ENCODE data around the gene DHX30.
"Not testable (repeated sequence)": the region's sequence is repeated elsewhere in the genome, so short reads cannot be mapped to it uniquely, and the experiment has no call there.

The DHX30 gene

DNA sequence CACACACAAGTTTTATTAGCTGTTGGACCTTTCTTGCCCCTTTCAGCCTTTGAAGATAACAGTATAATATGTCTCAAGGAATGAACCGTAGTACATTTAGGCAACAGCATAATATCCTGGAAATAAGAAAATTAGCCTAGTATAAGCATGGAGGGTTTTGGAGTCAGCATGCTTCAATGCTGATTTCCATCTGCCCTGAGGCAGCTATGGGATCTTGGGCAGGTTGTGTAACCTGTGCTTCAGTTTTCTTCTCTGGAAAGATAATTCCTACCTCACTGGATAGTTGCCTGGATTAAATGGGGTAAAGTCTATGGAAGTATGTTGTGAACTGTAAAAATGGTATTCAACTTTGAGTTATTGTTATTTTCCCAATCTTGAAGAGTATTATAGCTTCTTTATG, 1.6 kb downstream of the DHX30 start:
- DNase-seq: no peak

DNA sequence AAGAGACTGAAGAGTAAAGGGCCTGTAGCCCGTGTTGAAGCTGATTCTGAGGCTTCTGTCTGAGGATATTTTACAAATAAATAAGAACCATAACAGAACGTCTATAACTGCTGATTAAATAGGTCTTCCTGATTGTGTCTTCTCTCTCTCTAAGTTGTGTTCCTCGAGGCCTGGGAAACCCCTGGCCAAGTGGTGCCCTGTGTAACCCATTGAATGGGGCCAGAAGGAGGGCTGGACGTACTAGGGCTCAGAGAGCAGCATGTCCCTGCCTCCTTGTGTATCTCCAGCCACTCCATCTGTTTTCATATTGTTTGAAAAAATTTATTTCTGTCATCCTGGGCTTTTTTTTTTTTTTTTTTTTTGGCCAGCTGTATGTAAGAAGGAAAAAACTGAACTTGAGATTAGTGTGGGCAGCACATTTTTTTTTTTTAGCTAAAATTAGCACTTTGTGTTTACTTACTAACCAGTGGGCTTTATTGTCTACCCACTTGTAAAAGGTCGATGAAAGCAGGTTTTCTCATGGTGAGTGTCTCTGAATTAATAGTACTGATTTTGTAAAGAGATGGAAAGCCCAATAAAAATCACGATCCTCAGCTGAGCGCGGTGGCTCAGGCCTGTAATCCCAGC, 10.7 kb downstream of the DHX30 start:
- DNase-seq: no peak

DNA sequence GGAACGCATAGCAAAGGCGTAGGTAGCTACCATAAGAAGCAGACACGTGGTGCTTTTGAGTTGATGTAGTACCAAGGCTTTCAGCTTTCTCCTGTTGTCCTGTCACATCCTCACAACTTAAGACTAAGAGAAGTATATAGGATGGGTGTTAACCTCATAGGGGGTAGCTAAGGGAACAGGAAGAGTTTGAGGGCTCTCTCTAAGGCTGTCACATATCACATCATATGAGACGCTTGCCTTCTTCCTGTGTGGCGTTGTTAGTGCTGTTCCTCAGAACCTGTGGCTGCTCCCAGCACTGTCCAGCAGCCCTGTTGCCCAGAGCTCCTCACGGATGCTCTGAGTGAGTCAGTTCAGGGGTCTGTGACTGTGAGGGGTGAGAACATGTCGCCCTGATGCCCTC, 14.7 kb downstream of the DHX30 start:
- no peak for DNase-seq

DNA sequence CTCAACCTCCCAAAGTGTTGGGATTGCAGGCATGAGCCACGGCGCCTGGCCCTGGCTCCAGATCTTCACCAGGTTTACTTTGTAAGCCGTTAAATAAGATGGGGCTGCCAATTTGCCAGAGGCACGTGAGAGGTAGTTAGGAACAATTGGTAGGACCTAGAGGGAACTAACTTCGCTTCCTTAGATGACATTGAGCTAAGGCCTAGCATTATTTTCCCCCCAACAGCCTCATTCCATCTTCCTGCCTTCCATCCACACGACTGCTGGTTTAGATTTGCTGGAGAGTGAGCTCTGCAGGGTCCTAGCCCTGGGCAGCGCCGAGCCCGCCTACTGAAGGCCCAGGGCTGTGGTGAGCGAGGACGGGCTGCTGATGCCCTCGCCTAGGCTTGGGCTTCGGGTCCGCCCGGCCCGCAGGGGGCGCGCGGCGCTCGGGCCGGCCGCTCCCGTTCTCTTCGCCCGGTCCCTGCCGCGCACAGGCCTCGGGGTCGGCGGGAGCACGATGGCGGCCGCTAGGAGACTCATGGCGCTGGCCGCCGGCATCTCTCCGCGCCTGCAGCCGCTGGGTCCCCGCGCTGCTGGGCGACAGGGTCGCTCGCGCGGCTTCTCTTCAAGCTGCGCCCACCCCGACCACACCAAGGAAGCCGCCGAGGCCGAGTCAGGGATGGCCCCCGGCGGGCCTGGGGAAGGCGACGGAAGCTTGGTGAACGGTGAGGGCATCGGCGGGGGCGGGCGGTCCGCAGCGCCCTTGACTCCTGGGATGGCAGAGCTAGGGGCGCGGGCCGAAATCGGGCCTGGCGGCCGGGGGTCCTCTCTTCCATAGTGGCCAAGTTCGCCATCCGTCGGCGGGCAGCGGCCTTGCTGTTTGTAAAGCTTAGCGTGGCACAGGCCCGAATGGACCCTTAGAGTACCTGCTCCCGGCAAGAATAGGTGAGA, 21.9 kb downstream of the DHX30 start:
- DNase-seq: no peak

DNA sequence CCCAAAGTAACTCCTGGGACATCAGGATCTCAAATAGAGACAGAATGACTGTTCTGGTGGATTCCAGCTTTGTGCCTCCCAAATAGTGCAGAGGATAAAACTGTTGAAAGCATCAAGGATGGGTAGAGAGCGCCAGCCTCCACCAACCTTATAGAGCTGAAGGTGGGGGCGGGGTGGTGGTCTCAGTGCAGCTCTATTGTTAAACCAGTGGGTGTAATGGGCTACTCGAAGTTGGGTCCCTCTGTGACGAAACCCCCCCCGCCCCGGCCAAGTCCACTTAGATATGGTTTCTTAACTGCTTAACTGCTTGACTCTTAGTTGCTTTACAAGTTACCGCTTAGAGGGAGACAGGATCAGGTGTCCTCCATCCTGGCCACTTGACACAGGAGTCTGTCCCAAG, 22.7 kb downstream of the DHX30 start:
- DNase-seq: peak; percentile 13

DNA sequence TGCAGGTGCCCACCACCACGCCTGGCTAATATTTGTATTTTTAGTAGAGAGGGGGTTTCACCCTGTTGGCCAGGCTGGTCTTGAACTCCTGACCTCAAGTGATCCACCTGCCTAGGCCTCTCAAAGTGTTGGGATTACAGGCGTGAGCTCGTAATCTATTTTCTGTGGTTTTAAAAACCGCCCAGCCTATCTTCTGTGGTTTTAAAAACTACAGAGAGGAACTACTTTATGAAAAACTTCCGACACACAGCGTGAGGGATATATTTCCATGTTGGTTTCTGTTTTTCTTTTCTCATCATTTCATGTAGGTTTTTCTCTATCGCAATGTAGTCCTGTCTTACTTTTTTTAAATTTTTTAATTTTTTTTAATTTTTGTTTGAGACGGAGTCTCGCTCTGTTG, 26.5 kb downstream of the DHX30 start:
- DNase-seq: not testable (repeated sequence)

DNA sequence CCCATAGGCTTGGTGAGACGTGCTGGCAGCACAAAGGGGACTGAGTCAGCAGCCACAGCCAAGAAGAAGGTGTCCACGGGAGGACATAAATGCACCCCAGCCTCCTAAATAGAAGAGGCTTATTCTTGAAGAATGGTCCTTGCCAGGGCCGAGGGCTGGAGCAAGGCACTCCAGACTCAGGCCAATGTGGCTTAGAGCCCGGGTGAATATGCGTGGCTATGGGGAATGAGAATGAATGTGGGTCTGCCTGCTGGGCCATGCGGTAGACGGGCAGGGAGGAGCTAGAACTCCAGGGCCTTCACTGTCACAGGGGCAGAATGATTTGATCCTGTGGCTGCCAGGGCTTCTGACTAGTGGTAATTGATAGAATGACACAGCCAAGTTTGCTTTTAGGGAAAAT, 34.0 kb downstream of the DHX30 start:
- DNase-seq: no peak

DNA sequence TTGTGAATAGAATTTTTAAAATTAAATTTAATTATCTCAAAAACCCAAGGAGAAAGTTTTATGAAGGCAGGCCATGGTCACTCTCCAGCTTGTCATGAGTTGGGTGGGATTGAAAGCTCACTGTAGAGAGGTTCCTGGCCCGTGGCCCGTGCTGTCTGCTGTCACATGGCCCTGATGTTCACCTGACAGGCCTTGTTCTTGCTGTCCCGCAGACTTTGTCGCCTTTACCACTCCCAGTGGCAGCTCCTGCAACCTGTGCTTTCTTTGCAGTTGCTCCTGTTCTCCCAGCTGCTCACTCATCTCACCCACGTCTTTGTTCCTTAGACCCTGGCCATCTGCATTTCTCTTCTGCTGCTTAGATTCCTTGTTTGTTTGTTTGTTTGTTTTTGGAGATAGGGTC, 35.6 kb downstream of the DHX30 start:
- DNase-seq: no peak

DNA sequence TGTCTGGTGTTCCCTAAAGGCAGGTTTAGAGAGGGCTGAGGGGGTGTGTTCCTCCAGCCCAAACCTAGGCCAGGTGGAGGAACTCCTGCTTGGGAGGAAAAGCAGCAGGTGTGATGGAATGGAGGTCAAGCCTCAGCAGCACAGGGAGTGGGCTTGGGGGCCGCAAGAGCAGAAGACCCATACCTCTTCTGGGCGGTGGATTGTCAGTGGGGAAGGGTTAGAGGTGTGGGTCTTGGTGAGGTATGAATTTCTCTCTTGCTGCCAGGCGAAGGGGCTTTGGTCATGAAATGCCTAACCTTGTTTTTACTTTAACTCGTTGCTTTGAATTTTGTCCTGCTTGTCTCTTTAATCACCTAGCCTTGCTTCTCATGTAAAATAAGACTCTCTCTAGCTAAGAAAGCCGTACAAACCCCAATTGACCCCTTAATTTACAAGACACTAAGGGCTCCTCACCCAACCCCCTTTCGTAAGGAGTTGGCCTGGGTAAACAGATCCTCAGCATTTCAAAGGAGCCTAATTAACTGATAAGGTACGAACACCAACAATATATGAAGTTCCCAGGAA, 38.9 kb downstream of the DHX30 start:
- no peak for DNase-seq

DNA sequence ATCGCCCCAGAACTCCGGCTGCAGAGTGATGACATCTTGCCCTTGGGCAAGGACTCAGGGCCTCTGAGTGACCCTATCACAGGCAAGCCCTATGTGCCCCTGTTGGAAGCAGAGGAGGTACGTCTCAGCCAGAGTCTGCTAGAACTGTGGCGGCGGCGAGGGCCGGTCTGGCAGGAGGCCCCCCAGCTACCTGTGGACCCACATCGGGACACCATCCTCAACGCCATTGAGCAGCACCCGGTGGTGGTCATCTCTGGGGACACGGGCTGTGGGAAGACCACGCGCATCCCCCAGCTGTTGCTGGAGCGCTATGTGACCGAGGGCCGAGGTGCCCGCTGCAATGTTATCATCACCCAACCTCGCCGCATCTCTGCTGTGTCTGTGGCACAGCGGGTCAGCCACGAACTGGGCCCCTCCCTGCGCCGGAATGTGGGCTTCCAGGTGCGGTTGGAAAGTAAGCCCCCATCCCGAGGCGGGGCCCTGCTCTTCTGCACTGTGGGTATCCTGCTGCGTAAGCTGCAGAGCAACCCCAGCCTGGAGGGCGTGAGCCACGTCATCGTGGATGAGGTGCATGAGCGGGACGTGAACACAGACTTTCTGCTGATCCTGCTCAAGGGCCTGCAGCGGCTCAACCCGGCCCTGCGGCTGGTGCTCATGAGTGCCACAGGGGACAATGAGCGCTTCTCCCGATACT, 43.4 kb downstream of the DHX30 start:
- no peak for DNase-seq

DNA sequence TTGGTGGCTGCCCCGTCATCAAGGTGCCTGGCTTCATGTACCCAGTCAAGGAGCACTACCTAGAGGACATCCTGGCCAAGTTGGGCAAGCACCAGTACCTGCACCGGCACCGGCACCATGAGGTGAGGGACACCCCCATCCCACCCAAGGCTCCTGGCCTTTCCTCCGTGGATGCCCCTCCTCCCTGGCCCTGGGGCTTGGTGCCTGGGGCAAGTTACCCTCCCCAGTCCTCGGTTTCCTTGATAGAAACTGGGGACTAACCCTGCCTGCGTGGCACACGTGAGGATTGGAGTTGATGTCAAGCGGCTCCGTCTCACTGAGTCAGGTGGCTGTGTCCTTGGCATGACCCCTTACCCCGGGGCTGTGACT, 43.9 kb downstream of the DHX30 start:
- DNase-seq: no peak

DNA sequence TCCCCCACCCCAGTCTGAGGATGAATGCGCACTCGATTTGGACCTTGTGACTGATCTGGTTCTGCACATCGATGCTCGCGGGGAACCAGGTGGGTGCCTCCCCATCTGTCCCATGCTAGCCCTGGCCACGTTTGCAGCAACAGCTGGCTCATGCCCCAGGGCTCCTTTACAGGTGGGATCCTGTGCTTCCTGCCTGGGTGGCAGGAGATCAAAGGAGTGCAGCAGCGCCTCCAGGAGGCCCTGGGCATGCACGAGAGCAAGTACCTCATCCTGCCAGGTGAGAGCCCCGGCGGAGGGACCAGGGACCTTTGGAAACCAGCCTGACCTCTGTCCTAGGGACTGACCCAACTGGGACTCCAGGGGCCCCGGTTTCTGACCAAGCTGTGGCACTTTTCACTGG, 44.3 kb downstream of the DHX30 start:
- DNase-seq: no peak

DNA sequence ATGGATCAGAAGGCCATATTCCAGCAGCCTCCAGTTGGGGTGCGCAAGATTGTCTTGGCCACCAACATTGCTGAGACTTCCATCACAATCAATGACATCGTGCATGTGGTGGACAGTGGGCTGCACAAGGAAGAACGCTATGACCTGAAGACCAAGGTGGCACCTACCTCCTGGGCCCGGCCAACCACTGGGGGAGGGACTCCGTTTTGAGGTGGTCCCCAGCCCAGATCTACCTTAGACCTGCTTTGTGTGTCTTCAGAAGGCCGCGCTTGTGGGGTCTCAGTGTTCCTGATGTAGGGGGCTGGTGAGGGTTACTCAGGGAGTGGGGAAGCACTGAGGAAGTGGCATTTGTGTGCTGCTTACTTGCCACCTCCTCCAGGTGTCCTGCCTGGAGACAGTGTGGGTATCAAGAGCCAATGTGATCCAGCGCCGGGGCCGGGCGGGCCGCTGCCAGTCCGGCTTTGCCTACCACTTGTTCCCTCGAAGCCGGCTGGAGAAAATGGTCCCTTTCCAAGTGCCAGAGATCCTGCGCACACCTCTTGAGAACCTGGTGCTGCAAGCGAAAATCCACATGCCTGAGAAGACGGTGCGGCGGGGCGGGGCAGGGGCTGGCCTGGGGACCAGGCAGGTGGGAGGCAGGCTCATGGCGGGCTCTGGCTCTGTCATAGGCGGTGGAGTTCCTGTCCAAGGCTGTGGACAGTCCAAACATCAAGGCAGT, 45.0 kb downstream of the DHX30 start:
- DNase-seq: no peak

DNA sequence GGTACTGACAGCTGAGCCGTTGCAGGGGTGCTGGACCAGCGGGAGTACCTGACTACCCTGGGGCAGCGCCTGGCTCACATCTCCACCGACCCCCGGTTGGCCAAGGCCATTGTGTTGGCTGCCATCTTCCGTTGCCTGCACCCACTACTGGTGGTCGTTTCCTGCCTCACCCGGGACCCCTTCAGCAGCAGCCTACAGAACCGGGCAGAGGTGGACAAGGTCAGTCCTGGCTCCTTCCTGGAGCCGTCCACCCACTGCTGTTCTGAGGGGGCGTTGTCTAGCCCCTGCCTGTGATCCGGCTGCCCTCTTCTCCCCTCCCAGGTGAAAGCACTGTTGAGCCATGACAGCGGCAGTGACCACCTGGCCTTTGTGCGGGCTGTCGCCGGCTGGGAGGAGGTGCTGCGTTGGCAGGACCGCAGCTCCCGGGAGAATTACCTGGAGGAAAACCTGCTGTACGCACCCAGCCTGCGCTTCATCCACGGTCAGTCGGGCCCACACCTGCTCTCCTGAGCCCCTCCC, 45.7 kb downstream of the DHX30 start:
- no peak for DNase-seq

DNA sequence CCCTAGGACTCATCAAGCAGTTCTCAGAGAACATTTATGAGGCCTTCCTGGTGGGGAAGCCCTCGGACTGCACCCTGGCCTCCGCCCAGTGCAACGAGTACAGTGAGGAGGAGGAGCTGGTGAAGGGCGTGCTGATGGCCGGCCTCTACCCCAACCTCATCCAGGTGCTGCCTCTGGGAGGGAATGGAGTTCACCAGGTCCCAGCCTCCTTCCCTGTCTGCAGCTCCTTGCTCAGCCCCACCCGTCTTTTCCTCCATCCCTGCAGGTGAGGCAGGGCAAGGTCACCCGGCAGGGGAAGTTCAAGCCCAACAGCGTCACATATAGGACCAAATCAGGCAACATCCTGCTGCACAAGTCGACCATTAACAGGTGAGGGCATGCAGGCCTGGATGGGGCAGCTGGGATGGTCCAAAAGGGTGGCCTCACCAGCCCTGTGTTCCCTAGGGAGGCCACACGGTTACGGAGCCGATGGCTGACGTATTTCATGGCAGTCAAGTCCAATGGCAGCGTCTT, 46.3 kb downstream of the DHX30 start:
- no peak for DNase-seq

DNA sequence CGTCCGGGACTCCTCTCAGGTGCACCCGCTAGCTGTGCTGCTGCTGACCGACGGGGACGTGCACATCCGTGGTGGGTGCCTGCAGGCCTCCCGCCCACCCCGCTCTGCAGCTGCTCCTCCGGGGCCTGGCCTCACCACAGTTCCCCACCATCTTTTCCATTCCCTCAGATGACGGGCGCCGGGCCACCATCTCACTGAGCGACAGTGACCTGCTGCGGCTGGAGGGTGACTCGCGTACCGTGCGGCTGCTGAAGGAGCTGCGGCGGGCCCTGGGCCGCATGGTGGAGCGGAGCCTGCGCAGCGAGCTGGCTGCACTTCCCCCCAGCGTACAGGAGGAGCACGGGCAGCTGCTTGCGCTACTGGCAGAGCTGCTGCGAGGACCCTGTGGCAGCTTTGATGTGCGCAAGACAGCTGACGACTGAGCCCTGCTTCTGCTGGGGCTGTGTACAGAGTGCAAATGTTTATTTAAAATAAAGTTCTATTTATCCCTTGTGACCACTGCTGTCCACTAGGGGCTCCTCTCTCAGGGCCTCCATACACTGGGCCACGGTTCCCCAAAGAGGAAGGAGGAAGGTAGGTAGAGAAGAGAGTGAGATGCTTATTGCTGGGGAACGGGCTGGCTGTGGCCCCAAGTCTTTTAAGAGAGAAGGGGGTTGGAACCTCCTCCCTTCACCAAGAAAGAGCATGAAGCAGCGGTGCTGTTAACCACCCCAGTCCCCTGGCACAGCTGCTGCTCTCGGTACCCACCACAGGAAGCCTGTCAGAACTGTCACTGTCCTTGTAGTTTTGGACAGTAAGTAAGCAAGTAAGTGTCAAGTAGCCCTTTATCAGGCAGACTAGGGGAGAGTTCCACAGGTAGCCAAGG, 47.0 kb downstream of the DHX30 start:
- no peak for DNase-seq

DNA sequence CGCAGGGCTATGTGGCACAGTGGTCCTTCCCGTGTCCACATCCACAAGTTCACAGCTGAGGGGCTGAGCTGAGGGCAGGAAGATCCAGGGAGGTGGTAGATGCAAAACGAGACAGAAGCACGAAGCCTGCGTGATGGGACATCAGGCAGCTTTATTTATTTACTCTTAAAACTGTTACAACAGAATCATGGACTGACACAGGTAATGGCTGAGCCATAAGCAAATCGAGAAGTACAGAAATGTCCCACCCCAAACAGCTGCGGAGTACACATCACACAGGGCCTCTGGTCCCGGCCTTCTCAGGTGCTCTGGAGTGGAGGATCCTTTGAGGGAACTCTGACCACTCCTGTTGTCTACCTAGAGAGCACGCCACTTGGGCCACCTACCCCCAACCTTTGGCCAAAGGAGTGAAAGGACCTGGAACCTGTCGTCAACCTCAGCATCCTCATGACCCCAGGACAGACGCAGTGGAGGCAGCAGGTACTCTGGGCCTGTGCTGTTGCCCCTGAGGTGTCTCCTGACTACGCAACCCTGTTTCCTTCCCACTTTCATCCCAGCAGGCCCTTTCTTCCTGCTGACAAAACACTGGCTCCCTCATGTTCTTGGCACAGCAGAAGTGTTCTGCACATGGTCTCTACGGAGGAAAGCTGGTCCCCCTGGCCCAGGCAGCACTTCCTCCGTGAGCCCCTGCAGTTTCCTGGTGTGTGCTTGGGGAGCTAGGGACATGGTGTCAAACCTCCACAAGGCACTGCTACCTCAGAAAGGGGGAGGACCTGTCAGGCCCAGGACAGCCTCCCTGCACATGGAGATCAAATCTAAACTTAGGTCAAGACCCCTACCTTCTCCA, 47.8 kb downstream of the DHX30 start:
- no peak for DNase-seq

DNA sequence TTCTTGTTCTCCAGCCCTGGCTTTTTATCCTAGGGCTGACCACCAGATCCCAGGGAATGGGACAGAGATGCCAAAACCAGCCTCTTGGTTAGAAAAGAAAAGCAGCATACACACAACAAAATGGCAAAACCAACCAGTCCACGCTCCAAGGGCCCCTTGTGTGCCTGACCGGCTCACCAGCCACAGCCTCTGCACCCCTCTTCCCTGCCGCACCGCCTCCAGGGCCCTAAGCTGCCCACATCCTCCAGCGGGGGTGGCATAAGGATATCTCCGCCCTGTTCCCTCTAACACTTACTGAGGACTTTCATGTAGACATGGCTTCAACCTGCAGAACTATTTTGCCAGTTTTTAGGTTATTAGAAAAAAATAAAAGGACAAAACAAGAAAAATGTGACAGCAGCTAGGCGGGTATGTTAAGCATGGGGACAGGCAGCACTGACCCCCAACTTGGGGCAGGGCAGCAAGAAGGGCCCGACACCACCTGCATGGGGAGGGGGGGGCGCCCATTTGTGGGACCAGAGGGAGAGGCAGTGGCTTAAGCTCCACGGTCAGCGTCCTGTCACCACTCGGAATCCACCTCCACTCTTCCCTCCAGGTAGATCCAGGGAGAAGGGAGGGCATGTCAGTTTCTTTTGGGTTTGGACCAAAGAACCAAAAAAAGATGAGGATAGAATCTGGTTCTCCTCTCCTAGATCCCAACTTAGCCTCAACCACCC, 49.1 kb downstream of the DHX30 start:
- no peak for DNase-seq

All from DMS79 (cell line).